A673 (cell line): ENCODE data around the gene SPRR1A.
"Not testable (repeated sequence)": the region's sequence is repeated elsewhere in the genome, so short reads cannot be mapped to it uniquely, and the experiment has no call there.

Experiments
- EZH2 ChIP-seq: fragments of 200-600 bp; sonication (generic); IDR thresholded peaks from 2 replicates; pipeline ENCODE4 v1.6.1; 2017; ENCODE audit warnings: borderline replicate concordance, low read depth, mild to moderate bottlenecking, mixed read lengths, antibody characterized with exemption, low read length; ENCODE audit not compliant: poor library complexity, severe bottlenecking
- TF ChIP-seq, protein P1 (sequence below): fragments of 300-800, 200-600 bp; sonication (generic); conservative IDR thresholded peaks from 2 replicates; pipeline ENCODE4 v1.5.1; 2017; ENCODE audit warnings: low read depth, mild to moderate bottlenecking, antibody characterized with exemption, low read length, moderate library complexity, mixed read lengths

DNA sequence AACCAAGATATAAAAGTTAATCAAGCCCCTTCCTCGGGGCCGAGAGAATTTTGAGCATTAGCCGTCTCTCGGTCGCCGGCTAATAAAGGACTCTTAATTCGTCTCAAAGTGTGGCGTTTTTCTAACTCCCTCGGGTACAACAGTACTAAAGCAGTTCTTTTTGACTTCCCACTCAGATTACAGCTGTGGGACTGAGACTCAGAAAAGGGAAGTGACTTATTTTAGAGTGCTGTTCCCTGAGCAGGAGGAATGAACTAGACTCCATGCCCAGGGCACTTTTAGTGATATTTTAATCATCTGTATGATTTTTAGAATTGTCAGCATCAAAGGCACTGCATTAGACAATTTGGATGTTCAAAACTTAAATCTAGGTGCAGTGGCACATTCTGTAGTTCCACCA lies 38.5 kb downstream of the SPRR1A start:
- TF ChIP-seq, protein P1, sequence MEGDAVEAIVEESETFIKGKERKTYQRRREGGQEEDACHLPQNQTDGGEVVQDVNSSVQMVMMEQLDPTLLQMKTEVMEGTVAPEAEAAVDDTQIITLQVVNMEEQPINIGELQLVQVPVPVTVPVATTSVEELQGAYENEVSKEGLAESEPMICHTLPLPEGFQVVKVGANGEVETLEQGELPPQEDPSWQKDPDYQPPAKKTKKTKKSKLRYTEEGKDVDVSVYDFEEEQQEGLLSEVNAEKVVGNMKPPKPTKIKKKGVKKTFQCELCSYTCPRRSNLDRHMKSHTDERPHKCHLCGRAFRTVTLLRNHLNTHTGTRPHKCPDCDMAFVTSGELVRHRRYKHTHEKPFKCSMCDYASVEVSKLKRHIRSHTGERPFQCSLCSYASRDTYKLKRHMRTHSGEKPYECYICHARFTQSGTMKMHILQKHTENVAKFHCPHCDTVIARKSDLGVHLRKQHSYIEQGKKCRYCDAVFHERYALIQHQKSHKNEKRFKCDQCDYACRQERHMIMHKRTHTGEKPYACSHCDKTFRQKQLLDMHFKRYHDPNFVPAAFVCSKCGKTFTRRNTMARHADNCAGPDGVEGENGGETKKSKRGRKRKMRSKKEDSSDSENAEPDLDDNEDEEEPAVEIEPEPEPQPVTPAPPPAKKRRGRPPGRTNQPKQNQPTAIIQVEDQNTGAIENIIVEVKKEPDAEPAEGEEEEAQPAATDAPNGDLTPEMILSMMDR, result not testable (repeated sequence)
- not testable (repeated sequence) for TF ChIP-seq EZH2
